Kidney epithelial cell (primary cell): ENCODE measurements around the gene AARS2. TPM values are rescaled to one million over a fixed set of nuclear protein-coding genes. Genes with fewer than 3 reads are reported as not detected.

Source experiments
- DNase-seq: peaks from one replicate; pipeline ENCODE4 v3.0.0-alpha.2; 2010; ENCODE audit warnings: low read depth
- H3K27me3 ChIP-seq: 2 replicates; pipeline ENCODE4 v1.6.0; 2011; ENCODE audit warnings: low read length; ENCODE audit not compliant: control insufficient read depth, insufficient read depth
- H3K36me3 ChIP-seq: 2 replicates; pipeline ENCODE4 v1.5.1; 2011; ENCODE audit warnings: low read length; ENCODE audit not compliant: control insufficient read depth, insufficient read depth
- H3K4me3 ChIP-seq: 2 replicates; pipeline ENCODE4 v1.5.1; 2011; ENCODE audit warnings: low read depth, mild to moderate bottlenecking, control low read depth, low read length
- total RNA-seq: library from RNA; depleted of rRNA; stranded (reverse); fragments of >200 nt; gene quantifications from 2 replicates; pipeline ENCODE4 v1.2.3, GENCODE V29; 2015
- TF ChIP-seq, protein P1 (sequence below): IDR thresholded peaks from 2 replicates; pipeline ENCODE4 v1.5.1; 2011; ENCODE audit warnings: mild to moderate bottlenecking, moderate library complexity, low read length, control low read depth, inconsistent platforms; ENCODE audit not compliant: insufficient read depth, poor library complexity, severe bottlenecking

The AARS2 gene
- total RNA-seq, 1 donor from 2014 or later, result 11.9 TPM

DNA sequence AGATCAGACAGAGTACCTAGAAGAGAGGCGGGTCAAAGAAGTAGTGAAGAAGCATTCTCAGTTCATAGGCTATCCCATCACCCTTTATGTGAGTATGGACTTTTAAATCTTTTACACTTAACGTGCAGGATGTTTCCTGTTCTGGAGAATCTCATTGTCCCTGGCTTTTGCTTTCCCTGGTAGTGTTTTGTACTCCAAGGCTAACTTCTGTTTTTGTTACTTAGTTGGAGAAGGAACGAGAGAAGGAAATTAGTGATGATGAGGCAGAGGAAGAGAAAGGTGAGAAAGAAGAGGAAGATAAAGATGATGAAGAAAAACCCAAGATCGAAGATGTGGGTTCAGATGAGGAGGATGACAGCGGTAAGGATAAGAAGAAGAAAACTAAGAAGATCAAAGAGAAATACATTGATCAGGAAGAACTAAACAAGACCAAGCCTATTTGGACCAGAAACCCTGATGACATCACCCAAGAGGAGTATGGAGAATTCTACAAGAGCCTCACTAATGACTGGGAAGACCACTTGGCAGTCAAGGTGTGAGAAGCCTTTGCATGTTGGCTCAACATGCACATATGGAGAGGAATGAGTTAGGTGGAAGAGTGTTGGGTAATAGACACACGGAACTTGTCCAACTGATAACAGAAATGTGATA lies 63.0 kb downstream of the AARS2 start:
- H3K36me3 ChIP-seq, result peaks cover 16% of the 10 kb centered on the region
- no peak for DNase-seq
- no peaks in the 10 kb centered on the region for H3K27me3 ChIP-seq
- TF ChIP-seq, protein P1, sequence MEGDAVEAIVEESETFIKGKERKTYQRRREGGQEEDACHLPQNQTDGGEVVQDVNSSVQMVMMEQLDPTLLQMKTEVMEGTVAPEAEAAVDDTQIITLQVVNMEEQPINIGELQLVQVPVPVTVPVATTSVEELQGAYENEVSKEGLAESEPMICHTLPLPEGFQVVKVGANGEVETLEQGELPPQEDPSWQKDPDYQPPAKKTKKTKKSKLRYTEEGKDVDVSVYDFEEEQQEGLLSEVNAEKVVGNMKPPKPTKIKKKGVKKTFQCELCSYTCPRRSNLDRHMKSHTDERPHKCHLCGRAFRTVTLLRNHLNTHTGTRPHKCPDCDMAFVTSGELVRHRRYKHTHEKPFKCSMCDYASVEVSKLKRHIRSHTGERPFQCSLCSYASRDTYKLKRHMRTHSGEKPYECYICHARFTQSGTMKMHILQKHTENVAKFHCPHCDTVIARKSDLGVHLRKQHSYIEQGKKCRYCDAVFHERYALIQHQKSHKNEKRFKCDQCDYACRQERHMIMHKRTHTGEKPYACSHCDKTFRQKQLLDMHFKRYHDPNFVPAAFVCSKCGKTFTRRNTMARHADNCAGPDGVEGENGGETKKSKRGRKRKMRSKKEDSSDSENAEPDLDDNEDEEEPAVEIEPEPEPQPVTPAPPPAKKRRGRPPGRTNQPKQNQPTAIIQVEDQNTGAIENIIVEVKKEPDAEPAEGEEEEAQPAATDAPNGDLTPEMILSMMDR, result no peak
- no peak overlapping the region for H3K4me3 ChIP-seq

Other genes with a start within 250 kb of the AARS2 start
- gene MRPL14, start 185.9 kb downstream of the AARS2 start, total RNA-seq, result 85.9 and 98.5 TPM in 2 replicates
- gene TMEM63B, start 185.8 kb downstream of the AARS2 start, total RNA-seq, result 59.3 and 61.8 TPM in 2 replicates
- gene CAPN11, start 154.5 kb downstream of the AARS2 start, total RNA-seq, result not detected in 2 replicates
- gene MYMX, start 96.4 kb downstream of the AARS2 start, total RNA-seq, result not detected in 2 replicates
- 36.1 and 43.9 TPM in 2 replicates for gene SLC29A1, start 89.8 kb downstream of the AARS2 start, total RNA-seq
- gene HSP90AB1, start 66.2 kb downstream of the AARS2 start, total RNA-seq, result 1,065 and 1,294 TPM in 2 replicates
- gene SLC35B2, start 55.8 kb downstream of the AARS2 start, total RNA-seq, result 67.3 and 78.2 TPM in 2 replicates
- 46.3 and 61.5 TPM in 2 replicates for gene NFKBIE, start 47.8 kb downstream of the AARS2 start, total RNA-seq
- gene TMEM151B, start 42.9 kb downstream of the AARS2 start, total RNA-seq, result 0.13 and 0.21 TPM in 2 replicates
- gene SPATS1, start 29.3 kb upstream of the AARS2 start, total RNA-seq, result not detected in 2 replicates
- 22.9 and 24.9 TPM in 2 replicates for gene CDC5L, start 74.4 kb upstream of the AARS2 start, total RNA-seq